DOHH2 (cell line): ENCODE data around the gene NSMCE3.

Experiments
- CTCF ChIP-seq: fragments of 200-600 bp; sonication (generic); IDR thresholded peaks from one replicate; pipeline ENCODE4 v1.5.1; 2014; ENCODE audit warnings: antibody characterized with exemption, mild to moderate bottlenecking, low read depth, low read length; ENCODE audit not compliant: poor library complexity, severe bottlenecking
- EZH2phosphoT487 ChIP-seq: fragments of 200-600 bp; sonication (generic); IDR thresholded peaks from 2 replicates; pipeline ENCODE4 v1.6.1; 2017; ENCODE audit warnings: borderline replicate concordance, mild to moderate bottlenecking, antibody characterized with exemption, low read length, moderate library complexity, mixed read lengths

DNA sequence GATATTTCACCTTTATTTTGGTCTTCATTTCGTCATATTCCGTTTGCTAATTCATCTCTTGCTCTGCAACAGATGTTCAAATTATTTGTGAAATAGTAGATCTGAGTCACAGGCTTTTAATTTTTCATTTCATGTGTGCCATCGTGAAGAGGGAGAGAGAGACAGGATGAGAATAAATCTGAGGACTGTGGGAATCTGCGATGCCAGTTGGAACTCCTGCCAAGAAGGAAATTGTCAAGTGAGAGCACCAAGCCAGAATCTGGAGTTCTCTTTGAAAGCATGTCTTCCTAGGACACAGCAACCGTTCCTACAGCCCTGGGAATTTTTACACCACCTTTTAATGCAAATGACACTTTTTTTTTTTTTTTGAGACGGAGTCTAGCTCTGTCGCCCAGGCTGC is 48.8 kb downstream of the NSMCE3 start:
- TF ChIP-seq CTCF (no peak), EZH2phosphoT487 (no peak)
